ENCODE results near the gene NPFFR2. TPM values are rescaled to one million over a fixed set of nuclear protein-coding genes. Genes with fewer than 3 reads are reported as not detected.
"Not testable (repeated sequence)": the region's sequence is repeated elsewhere in the genome, so short reads cannot be mapped to it uniquely, and the experiment has no call there.

Gene NPFFR2
- 0.93 TPM for polyA plus RNA-seq (ENCODE audit: insufficient read length)
- long read RNA-seq, donor 1, result 0 reads
- long read RNA-seq, donor 2, result 0 reads
- long read RNA-seq, donor 3, result 0 reads
- long read RNA-seq, donor 4, result 0 reads
- long read RNA-seq, donor 5, result 0 reads
- long read RNA-seq, donor 6, result 0 reads
- long read RNA-seq, donor 7, result 0 reads
- long read RNA-seq, donor 8, result 0 reads

GRCh38 chr4:72031868-72032608, at the start of gene NPFFR2:
NPFFR2 (plus strand) TSS chr4:72032000; CDS start chr4:72128592, 96,592 bp downstream.
- DNase-seq, result peak; percentile 26

GRCh38 chr4:71992571-71993312, 39.1 kb upstream of the NPFFR2 start:
- no peak for DNase-seq

GRCh38 chr4:71994559-71994958, 37.2 kb upstream of the NPFFR2 start:
- no peak for DNase-seq

- DNase-seq, result no peak
Observed at GRCh38 chr4:71995297-71995696, 36.5 kb upstream of the NPFFR2 start.

- no peak for DNase-seq
Observed at GRCh38 chr4:72006586-72006985, 25.2 kb upstream of the NPFFR2 start.

- DNase-seq, result no peak
Observed at GRCh38 chr4:72011906-72012305, 19.9 kb upstream of the NPFFR2 start.

GRCh38 chr4:72016011-72016410, 15.8 kb upstream of the NPFFR2 start:
- no peak for DNase-seq

GRCh38 chr4:72019688-72020087, 12.1 kb upstream of the NPFFR2 start:
- no peak for DNase-seq

- DNase-seq, result no peak
Observed at GRCh38 chr4:72022553-72022952, 9.2 kb upstream of the NPFFR2 start.

GRCh38 chr4:72055566-72055965, 23.8 kb downstream of the NPFFR2 start:
- DNase-seq, result no peak

GRCh38 chr4:72063726-72064125, 31.9 kb downstream of the NPFFR2 start:
- DNase-seq, result no peak

GRCh38 chr4:72067051-72067450, 35.3 kb downstream of the NPFFR2 start:
- no peak for DNase-seq

GRCh38 chr4:72073816-72074215, 42.0 kb downstream of the NPFFR2 start:
- DNase-seq, result no peak

- DNase-seq, result peak; percentile 8
Observed at GRCh38 chr4:72076562-72076961, 44.8 kb downstream of the NPFFR2 start.

- no peak for DNase-seq
Observed at GRCh38 chr4:72077346-72077745, 45.5 kb downstream of the NPFFR2 start.

GRCh38 chr4:72084587-72085011, 52.8 kb downstream of the NPFFR2 start:
- no peak for DNase-seq

- DNase-seq, result not testable (repeated sequence)
Observed at GRCh38 chr4:72090606-72091005, 58.8 kb downstream of the NPFFR2 start.

- DNase-seq, result no peak
Observed at GRCh38 chr4:72094059-72094797, 62.4 kb downstream of the NPFFR2 start.

GRCh38 chr4:72107456-72107855, 75.7 kb downstream of the NPFFR2 start:
- no peak for DNase-seq

GRCh38 chr4:72109364-72109763, 77.6 kb downstream of the NPFFR2 start:
- DNase-seq, result no peak

- no peak for DNase-seq
Observed at GRCh38 chr4:72109959-72110497, 78.2 kb downstream of the NPFFR2 start.

- no peak for DNase-seq
Observed at GRCh38 chr4:72110886-72111285, 79.1 kb downstream of the NPFFR2 start.

All from left kidney (tissue), 8 donors.